Mucosa of rectum (tissue), 2 donors: ENCODE measurements around the gene LPAR1.

Experiments used
- H3K27ac ChIP-seq, 2 donors: one replicate each; pipeline ENCODE4 v1.7.0; 2013; ENCODE audit warnings: inconsistent platforms in 2 of 2, low read depth in 2 of 2, low read length in 2 of 2
- H3K27me3 ChIP-seq, 2 donors: one replicate each; pipeline ENCODE4 v1.7.0; 2013; ENCODE audit warnings: low read length in 2 of 2; ENCODE audit not compliant: control insufficient read depth in 2 of 2, insufficient read depth in 2 of 2
- H3K36me3 ChIP-seq, 2 donors: one replicate each; pipeline ENCODE4 v1.7.0; 2013; ENCODE audit warnings: low read length in 2 of 2; ENCODE audit not compliant: control insufficient read depth in 2 of 2, insufficient read depth in 2 of 2
- H3K4me1 ChIP-seq, 2 donors: one replicate each; pipeline ENCODE4 v1.7.0; 2013; ENCODE audit warnings: low read length in 2 of 2, mild to moderate bottlenecking in 1 of 2; ENCODE audit not compliant: control insufficient read depth in 2 of 2, insufficient read depth in 2 of 2
- H3K4me3 ChIP-seq, 2 donors: one replicate each; pipeline ENCODE4 v1.7.0; 2013; ENCODE audit warnings: low read length in 2 of 2
- H3K9ac ChIP-seq, 2 donors: one replicate each; pipeline ENCODE4 v1.7.0; 2013; ENCODE audit warnings: low read length in 2 of 2, low read depth in 1 of 2, mild to moderate bottlenecking in 1 of 2
- H3K9me3 ChIP-seq, 2 donors: one replicate each; pipeline ENCODE4 v1.7.0; 2013; ENCODE audit warnings: low read length in 2 of 2; ENCODE audit not compliant: control insufficient read depth in 2 of 2
- donor health status: healthy.
- donor health status: Normal muscosa, but diverticular disease.

Gene LPAR1

GRCh38 chr9:111039231-111039906 is 1.1 kb upstream of the LPAR1 start:
- H3K4me3 ChIP-seq = peak overlapping the region; percentile 81 to 87
- H3K36me3 ChIP-seq = no peaks in the 10 kb centered on the region
- peak overlapping the region; percentile 70 to 91 for H3K9ac ChIP-seq
- no peaks in the 10 kb centered on the region for H3K9me3 ChIP-seq
- peaks cover 14 to 17% of the 10 kb centered on the region in 2 donors for H3K4me1 ChIP-seq
- H3K27ac ChIP-seq = peak overlapping the region; percentile 89 to 91
- H3K27me3 ChIP-seq = no peaks in the 10 kb centered on the region

GRCh38 chr9:111037708-111038330 is 451 bp downstream of the LPAR1 start:
- peaks cover 14 to 17% of the 10 kb centered on the region in 2 donors for H3K4me1 ChIP-seq
- H3K27me3 ChIP-seq = no peaks in the 10 kb centered on the region
- peak overlapping the region; percentile 80 to 87 for H3K4me3 ChIP-seq
- peak overlapping the region; percentile 76 to 91 for H3K9ac ChIP-seq
- H3K27ac ChIP-seq = peak overlapping the region; percentile 89 to 91
- H3K36me3 ChIP-seq = no peaks in the 10 kb centered on the region
- H3K9me3 ChIP-seq = no peaks in the 10 kb centered on the region

- Histone ChIP-seq H3K27ac (peak overlapping the region; percentile 81 to 90), H3K36me3 (no peaks in the 10 kb centered on the region), H3K27me3 (no peaks in the 10 kb centered on the region), H3K4me3 (peak overlapping the region; percentile 80 to 87), H3K9me3 (no peaks in the 10 kb centered on the region), H3K4me1 (peaks cover 14 to 17% of the 10 kb centered on the region in 2 donors), H3K9ac (peak overlapping the region; percentile 76 to 91)
Measured at GRCh38 chr9:111037356-111037707, 938 bp downstream of the LPAR1 start.

DNA sequence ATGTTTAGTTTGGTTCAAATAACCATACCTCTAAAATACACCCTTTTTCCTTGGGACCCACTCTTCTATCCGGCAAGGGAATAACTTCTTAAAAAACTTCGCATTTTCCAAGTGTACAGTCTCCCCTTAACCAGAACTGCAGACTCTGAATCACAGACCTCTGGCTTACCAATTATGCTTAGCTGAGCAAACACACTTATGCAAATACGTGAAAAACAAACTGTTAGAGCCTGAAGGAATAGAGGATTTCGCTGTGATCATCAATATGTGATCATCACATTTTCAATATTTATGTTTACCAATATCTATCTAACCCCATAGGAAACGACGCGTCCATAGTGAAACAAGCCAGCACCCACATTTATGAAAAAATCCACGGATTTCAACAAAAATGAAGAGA is 1.3 kb downstream of the LPAR1 start:
- H3K9ac ChIP-seq = peak overlapping the region; percentile 76 to 91
- peak overlapping the region; percentile 81 to 90 for H3K27ac ChIP-seq
- no peaks in the 10 kb centered on the region for H3K36me3 ChIP-seq
- H3K9me3 ChIP-seq = no peaks in the 10 kb centered on the region
- peaks cover 14 to 17% of the 10 kb centered on the region in 2 donors for H3K4me1 ChIP-seq
- peak overlapping the region; percentile 80 to 87 for H3K4me3 ChIP-seq
- H3K27me3 ChIP-seq = no peaks in the 10 kb centered on the region

GRCh38 chr9:111036429-111036789 is 1.9 kb downstream of the LPAR1 start:
- peak overlapping the region; percentile 80 to 87 for H3K4me3 ChIP-seq
- H3K27ac ChIP-seq = peak overlapping the region; percentile 81 to 90

GRCh38 chr9:111035543-111036428 is 2.5 kb downstream of the LPAR1 start:
- no peaks in the 10 kb centered on the region for H3K36me3 ChIP-seq
- H3K27ac ChIP-seq = peak overlapping the region; percentile 81 to 90
- H3K4me1 ChIP-seq = peaks cover 14 to 17% of the 10 kb centered on the region in 2 donors
- H3K9ac ChIP-seq = peak overlapping the region in 1 of 2 donors; percentile 91
- H3K27me3 ChIP-seq = no peaks in the 10 kb centered on the region
- H3K4me3 ChIP-seq = peak overlapping the region; percentile 80 to 87
- H3K9me3 ChIP-seq = no peaks in the 10 kb centered on the region

More at GRCh38 chr9:111036429-111036789, 1.9 kb downstream of the LPAR1 start:
- H3K9me3 ChIP-seq = no peaks in the 10 kb centered on the region
- peaks cover 14 to 17% of the 10 kb centered on the region in 2 donors for H3K4me1 ChIP-seq
- peak overlapping the region in 1 of 2 donors; percentile 91 for H3K9ac ChIP-seq
- no peaks in the 10 kb centered on the region for H3K36me3 ChIP-seq
- no peaks in the 10 kb centered on the region for H3K27me3 ChIP-seq

DNA sequence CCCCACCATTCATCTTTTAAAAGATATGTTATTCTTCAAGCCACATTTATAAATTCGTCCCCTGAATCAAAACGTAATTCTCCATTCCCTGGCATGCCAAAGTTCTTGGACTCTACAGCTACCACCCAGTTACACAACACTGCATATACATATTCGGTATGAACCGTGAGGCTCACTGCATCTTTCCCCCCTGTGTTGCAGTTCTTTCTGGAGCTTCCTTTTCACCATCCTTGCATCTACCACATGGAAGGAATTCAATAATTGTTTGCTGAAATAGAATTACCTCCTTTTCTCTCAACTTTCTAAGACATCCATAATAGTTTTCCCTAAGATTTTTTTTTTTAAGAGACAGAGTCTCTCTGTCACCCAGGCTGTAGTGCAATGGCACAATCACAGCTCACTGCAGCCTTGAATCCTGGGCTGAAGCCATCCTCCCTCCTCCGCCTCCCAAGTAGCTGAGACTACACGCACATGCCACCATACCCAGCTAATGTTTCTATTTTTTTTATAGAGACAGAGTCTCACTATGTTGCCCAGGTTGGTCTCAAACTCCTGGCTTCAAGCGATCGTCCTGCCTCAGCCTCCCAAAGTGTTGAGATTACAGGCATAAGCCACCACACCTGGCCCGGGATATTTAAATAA is 3.3 kb downstream of the LPAR1 start:
- H3K36me3 ChIP-seq = peaks cover 0 to 2% of the 10 kb centered on the region in 2 donors
- H3K27me3 ChIP-seq = no peaks in the 10 kb centered on the region
- H3K9ac ChIP-seq = no peak overlapping the region
- H3K4me3 ChIP-seq = no peak overlapping the region
- H3K4me1 ChIP-seq = peaks cover 14 to 17% of the 10 kb centered on the region in 2 donors
- no peaks in the 10 kb centered on the region for H3K9me3 ChIP-seq
- H3K27ac ChIP-seq = peak overlapping the region in 1 of 2 donors; percentile 90

DNA sequence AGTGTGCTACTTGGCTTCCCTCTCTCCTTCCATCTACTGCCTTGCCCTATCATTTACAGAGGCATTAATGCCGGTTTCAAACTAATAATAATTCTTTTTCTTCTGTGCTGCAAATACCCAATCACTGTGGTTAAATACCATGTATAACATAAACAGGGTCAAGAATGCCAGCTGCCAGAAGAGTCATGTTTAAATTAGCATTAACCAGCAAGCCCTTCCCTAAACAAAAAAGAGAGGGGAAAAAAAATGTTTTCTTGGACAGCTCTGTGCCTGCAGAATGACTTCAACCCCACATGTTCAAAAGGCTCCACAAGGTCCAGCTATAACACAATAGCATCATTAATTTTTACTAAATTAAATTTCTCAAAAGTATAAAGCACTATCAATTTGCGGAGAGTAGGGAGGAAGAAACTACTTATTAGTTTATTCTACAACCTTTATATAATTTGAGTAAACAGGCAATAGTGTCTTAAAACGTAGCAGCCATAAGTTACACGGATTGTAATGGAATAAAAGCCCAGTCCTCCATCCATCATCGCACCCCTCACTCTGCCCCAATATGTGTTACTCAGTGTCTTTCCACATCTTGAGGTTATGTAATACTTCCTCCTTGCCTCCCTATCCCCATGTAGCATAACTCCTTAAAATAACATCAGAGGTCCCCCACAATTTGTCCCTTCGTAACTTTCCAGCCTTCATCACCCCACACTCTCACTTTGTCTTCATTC is 3.9 kb downstream of the LPAR1 start:
- peaks cover 10 to 14% of the 10 kb centered on the region in 2 donors for H3K4me1 ChIP-seq
- H3K4me3 ChIP-seq = peak overlapping the region in 1 of 2 donors; percentile 7
- H3K9ac ChIP-seq = no peak overlapping the region
- peak overlapping the region; percentile 23 to 58 for H3K27ac ChIP-seq
- H3K9me3 ChIP-seq = no peaks in the 10 kb centered on the region
- H3K36me3 ChIP-seq = peaks cover 0 to 2% of the 10 kb centered on the region in 2 donors
- H3K27me3 ChIP-seq = no peaks in the 10 kb centered on the region

DNA sequence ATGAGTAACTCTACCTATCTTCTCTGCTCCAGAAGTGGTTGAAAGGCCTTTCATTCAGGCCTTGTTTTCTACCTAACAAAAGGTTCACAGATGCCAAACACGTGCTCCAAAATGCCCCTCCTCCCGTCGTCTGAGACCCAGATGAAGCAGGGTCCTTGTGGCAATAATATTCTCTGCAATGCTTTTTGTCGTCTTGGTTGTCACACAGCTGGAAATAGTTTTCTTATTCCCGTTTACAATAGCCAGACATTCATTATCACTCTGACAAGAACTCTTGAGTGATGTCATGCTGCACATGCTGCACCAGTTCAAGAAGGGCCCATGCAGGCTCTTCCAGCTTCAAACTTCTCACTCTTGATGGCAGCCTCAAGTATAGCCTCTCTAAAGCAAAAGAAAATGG is 7.8 kb downstream of the LPAR1 start:
- H3K4me1 ChIP-seq = peaks cover 0 to 5% of the 10 kb centered on the region in 2 donors
- H3K27me3 ChIP-seq = no peaks in the 10 kb centered on the region
- H3K4me3 ChIP-seq = no peak overlapping the region
- no peak overlapping the region for H3K27ac ChIP-seq
- peaks cover 0 to 2% of the 10 kb centered on the region in 2 donors for H3K36me3 ChIP-seq
- no peaks in the 10 kb centered on the region for H3K9me3 ChIP-seq
- no peak overlapping the region for H3K9ac ChIP-seq
